ENCODE data around the gene FNDC8.

- TF ChIP-seq, protein P1, sequence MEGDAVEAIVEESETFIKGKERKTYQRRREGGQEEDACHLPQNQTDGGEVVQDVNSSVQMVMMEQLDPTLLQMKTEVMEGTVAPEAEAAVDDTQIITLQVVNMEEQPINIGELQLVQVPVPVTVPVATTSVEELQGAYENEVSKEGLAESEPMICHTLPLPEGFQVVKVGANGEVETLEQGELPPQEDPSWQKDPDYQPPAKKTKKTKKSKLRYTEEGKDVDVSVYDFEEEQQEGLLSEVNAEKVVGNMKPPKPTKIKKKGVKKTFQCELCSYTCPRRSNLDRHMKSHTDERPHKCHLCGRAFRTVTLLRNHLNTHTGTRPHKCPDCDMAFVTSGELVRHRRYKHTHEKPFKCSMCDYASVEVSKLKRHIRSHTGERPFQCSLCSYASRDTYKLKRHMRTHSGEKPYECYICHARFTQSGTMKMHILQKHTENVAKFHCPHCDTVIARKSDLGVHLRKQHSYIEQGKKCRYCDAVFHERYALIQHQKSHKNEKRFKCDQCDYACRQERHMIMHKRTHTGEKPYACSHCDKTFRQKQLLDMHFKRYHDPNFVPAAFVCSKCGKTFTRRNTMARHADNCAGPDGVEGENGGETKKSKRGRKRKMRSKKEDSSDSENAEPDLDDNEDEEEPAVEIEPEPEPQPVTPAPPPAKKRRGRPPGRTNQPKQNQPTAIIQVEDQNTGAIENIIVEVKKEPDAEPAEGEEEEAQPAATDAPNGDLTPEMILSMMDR (IDR thresholded peaks at IDR 0.05; ENCODE audit: poor library complexity): no peak
- no peak for TF ChIP-seq EZH2 (IDR thresholded peaks at IDR 0.05; ENCODE audit: borderline replicate concordance)
Measured at GRCh38 chr17:35161281-35161761, 39.9 kb downstream of the FNDC8 start.

All from hepatocyte (in vitro differentiated cells).